ENCODE results near the gene ATG4B. TPM values are rescaled to one million over a fixed set of nuclear protein-coding genes. Genes with fewer than 3 reads are reported as not detected.
A peak's percentile ranks its signal among the peaks of the same experiment; 100 is the strongest.

The ATG4B gene
- total RNA-seq, 1 donor from 2014 or later = 78.1 TPM

- no peak for DNase-seq (ENCODE audit: extremely low spot score, unreplicated experiment)
- Mint-ChIP-seq H3K27me3 (ENCODE audit: unreplicated experiment) (no peaks in the 10 kb centered on the region), H3K4me3 (ENCODE audit: unreplicated experiment) (peak overlapping the region; percentile 87), H3K9me3 (ENCODE audit: unreplicated experiment) (peaks cover 5% of the 10 kb centered on the region), H3K27ac (ENCODE audit: unreplicated experiment) (peak overlapping the region; percentile 79), H3K36me3 (ENCODE audit: unreplicated experiment) (peaks cover 16% of the 10 kb centered on the region), H3K4me1 (ENCODE audit: unreplicated experiment) (peaks cover 15% of the 10 kb centered on the region)
- TF ChIP-seq, protein P1, sequence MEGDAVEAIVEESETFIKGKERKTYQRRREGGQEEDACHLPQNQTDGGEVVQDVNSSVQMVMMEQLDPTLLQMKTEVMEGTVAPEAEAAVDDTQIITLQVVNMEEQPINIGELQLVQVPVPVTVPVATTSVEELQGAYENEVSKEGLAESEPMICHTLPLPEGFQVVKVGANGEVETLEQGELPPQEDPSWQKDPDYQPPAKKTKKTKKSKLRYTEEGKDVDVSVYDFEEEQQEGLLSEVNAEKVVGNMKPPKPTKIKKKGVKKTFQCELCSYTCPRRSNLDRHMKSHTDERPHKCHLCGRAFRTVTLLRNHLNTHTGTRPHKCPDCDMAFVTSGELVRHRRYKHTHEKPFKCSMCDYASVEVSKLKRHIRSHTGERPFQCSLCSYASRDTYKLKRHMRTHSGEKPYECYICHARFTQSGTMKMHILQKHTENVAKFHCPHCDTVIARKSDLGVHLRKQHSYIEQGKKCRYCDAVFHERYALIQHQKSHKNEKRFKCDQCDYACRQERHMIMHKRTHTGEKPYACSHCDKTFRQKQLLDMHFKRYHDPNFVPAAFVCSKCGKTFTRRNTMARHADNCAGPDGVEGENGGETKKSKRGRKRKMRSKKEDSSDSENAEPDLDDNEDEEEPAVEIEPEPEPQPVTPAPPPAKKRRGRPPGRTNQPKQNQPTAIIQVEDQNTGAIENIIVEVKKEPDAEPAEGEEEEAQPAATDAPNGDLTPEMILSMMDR (IDR thresholded peaks at IDR 0.05) = no peak
Measured at GRCh38 chr2:241703032-241703604, 65.6 kb downstream of the ATG4B start.

- H3K36me3 Mint-ChIP-seq (ENCODE audit: unreplicated experiment) = peaks cover 36% of the 10 kb centered on the region
- DNase-seq (ENCODE audit: extremely low spot score, unreplicated experiment) = no peak
- TF ChIP-seq, protein P1 (IDR thresholded peaks at IDR 0.05) = no peak
- peaks cover 5% of the 10 kb centered on the region for H3K9me3 Mint-ChIP-seq (ENCODE audit: unreplicated experiment)
- H3K27ac Mint-ChIP-seq (ENCODE audit: unreplicated experiment) = no peak overlapping the region
- no peaks in the 10 kb centered on the region for H3K27me3 Mint-ChIP-seq (ENCODE audit: unreplicated experiment)
- H3K4me1 Mint-ChIP-seq (ENCODE audit: unreplicated experiment) = peaks cover 5% of the 10 kb centered on the region
- H3K4me3 Mint-ChIP-seq (ENCODE audit: unreplicated experiment) = no peak overlapping the region
Measured at GRCh38 chr2:241706537-241706936, 69.0 kb downstream of the ATG4B start.

DNA sequence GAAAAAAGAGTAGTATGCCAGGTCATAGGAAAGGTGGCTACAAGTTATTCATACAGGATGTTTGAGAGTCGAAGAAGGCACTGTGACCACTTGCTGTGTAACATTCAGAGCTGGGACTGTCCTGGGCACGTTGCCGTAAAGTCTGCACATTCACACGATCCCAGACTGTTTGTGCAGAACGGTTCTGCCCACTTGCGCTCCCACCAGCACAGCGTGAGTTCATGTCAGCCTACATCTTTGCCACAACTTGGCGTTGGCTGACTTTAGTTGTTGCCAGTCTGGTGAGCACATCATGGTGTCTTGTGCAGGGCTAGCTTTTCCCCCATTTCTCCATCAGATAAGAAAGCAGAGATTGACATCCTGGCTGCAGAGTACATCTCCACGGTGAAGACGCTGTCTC is 71.4 kb downstream of the ATG4B start:
- Mint-ChIP-seq H3K27me3 (ENCODE audit: unreplicated experiment) (no peaks in the 10 kb centered on the region), H3K27ac (ENCODE audit: unreplicated experiment) (no peak overlapping the region), H3K9me3 (ENCODE audit: unreplicated experiment) (peaks cover 5% of the 10 kb centered on the region), H3K36me3 (ENCODE audit: unreplicated experiment) (peaks cover 53% of the 10 kb centered on the region), H3K4me3 (ENCODE audit: unreplicated experiment) (no peak overlapping the region), H3K4me1 (ENCODE audit: unreplicated experiment) (no peaks in the 10 kb centered on the region)
- TF ChIP-seq, protein P1 (IDR thresholded peaks at IDR 0.05) = no peak
- DNase-seq (ENCODE audit: extremely low spot score, unreplicated experiment) = no peak

- peaks cover 33% of the 10 kb centered on the region for H3K36me3 Mint-ChIP-seq (ENCODE audit: unreplicated experiment)
- no peak overlapping the region for H3K4me3 Mint-ChIP-seq (ENCODE audit: unreplicated experiment)
- peaks cover 6% of the 10 kb centered on the region for H3K9me3 Mint-ChIP-seq (ENCODE audit: unreplicated experiment)
- H3K27me3 Mint-ChIP-seq (ENCODE audit: unreplicated experiment) = no peaks in the 10 kb centered on the region
- TF ChIP-seq, protein P1 (IDR thresholded peaks at IDR 0.05) = no peak
- H3K27ac Mint-ChIP-seq (ENCODE audit: unreplicated experiment) = no peak overlapping the region
- no peak for DNase-seq (ENCODE audit: extremely low spot score, unreplicated experiment)
- H3K4me1 Mint-ChIP-seq (ENCODE audit: unreplicated experiment) = no peaks in the 10 kb centered on the region
Measured at GRCh38 chr2:241719093-241719492, 81.6 kb downstream of the ATG4B start.

- Mint-ChIP-seq H3K4me3 (ENCODE audit: unreplicated experiment) (no peak overlapping the region), H3K9me3 (ENCODE audit: unreplicated experiment) (no peaks in the 10 kb centered on the region), H3K36me3 (ENCODE audit: unreplicated experiment) (peaks cover 26% of the 10 kb centered on the region), H3K4me1 (ENCODE audit: unreplicated experiment) (no peaks in the 10 kb centered on the region), H3K27ac (ENCODE audit: unreplicated experiment) (no peak overlapping the region), H3K27me3 (ENCODE audit: unreplicated experiment) (no peaks in the 10 kb centered on the region)
- TF ChIP-seq, protein P1 (IDR thresholded peaks at IDR 0.05) = no peak
- no peak for DNase-seq (ENCODE audit: extremely low spot score, unreplicated experiment)
Measured at GRCh38 chr2:241720099-241720498, 82.6 kb downstream of the ATG4B start.
